Measurements from ENCODE around the gene GPAT3. TPM values are rescaled to one million over a fixed set of nuclear protein-coding genes. Genes with fewer than 3 reads are reported as not detected.

The GPAT3 gene
- total RNA-seq, 1 experiment from 2014 or later = 34.2 TPM

DNA sequence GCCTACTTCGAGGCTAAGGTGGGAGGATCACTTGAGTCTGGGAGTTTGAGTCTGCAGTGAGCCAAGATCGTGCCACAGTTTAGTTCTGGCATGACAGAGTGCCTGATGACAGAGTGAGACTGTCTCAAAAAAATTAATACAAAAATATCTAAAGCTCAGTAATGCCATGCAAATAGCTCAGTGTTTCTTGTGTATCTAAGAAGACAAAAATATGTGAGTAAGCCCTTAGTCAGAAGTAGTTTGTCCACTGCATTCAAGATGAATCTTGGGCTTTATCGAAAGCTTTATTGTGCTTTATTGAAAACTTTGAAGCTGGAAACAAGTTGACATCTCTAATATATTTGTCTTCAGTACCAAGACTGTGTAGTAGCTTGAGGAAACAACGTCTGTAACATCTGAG is 115.9 kb downstream of the GPAT3 start:
- ChIA-PET CTCF (interaction anchor here (0.5 kb wide), 1 partner anchor 932 kb away, joined by 5 read pairs; no protein-coding TSS in a partner anchor), POLR2A (ENCODE audit: unreplicated experiment) (no interaction called here)
- DNase-seq = peak; percentile 66
- H3K9me2 ChIP-seq (replicated peaks; ENCODE audit: low read length) = no peaks in the 10 kb centered on the region
- H4K20me1 ChIP-seq (ENCODE audit: low read length) = no peaks in the 10 kb centered on the region
- BruUV-seq (replicated peaks) = no TSS peak
- H3K4me2 ChIP-seq (ENCODE audit: low read length) = no peak overlapping the region
- no peaks in the 10 kb centered on the region for H3K9me3 ChIP-seq (ENCODE audit: low read length)
- no peak overlapping the region for H3K4me3 ChIP-seq (ENCODE audit: low read length)
- no peaks in the 10 kb centered on the region for H3K79me2 ChIP-seq (ENCODE audit: low read length)
- peaks cover 8% of the 10 kb centered on the region for H3K4me1 ChIP-seq (ENCODE audit: insufficient read depth, low read length)
- intact Hi-C loops (cut with micrococcal nuclease) = no loop called here
- H3K36me3 ChIP-seq (ENCODE audit: low read depth, low read length) = no peaks in the 10 kb centered on the region
- ATAC-seq = peak; percentile 95
- TF ChIP-seq EZH2 (IDR thresholded peaks at IDR 0.05; ENCODE audit: low read length, unreplicated experiment) = no peak
- no peak for TF ChIP-seq EZH2phosphoT487 (IDR thresholded peaks at IDR 0.05; ENCODE audit: borderline replicate concordance, low read length)
- TF ChIP-seq CTCF (conservative IDR thresholded peaks at IDR 0.05; ENCODE audit: low read depth, low read length) = no peak
- no peaks in the 10 kb centered on the region for H3K27me3 ChIP-seq (ENCODE audit: low read length)
- peak overlapping the region; percentile 43 for H3K27ac ChIP-seq (ENCODE audit: low read length)
- H3F3A ChIP-seq (ENCODE audit: low read length, unreplicated experiment) = no peaks in the 10 kb centered on the region
- no peak overlapping the region for H2AFZ ChIP-seq (ENCODE audit: low read length)
- H3K9ac ChIP-seq (ENCODE audit: low read length) = no peak overlapping the region

Other genes with a start within 250 kb of the GPAT3 start
- 4.2 and 9.1 TPM in 2 replicates for gene HPSE, start 201.3 kb upstream of the GPAT3 start, total RNA-seq (2014; rRNA removed)
- 7.3 and 10.5 TPM in 2 replicates for gene HELQ, start 80.3 kb upstream of the GPAT3 start, total RNA-seq (2014; rRNA removed)
- 54.4 and 57.6 TPM in 2 replicates for gene MRPS18C, start 80.0 kb upstream of the GPAT3 start, total RNA-seq (2014; rRNA removed)
- 2.6 and 10.3 TPM in 2 replicates for gene ABRAXAS1, start 51.0 kb upstream of the GPAT3 start, total RNA-seq (2014; rRNA removed)

Measured in PC-3 (cell line).